ENCODE measurements around the gene RPS6KA5.

Gene RPS6KA5

GRCh38 chr14:90805084-90805391 lies 255.4 kb downstream of the RPS6KA5 start:
- no peak for DNase-seq (ENCODE audit: low read depth)
- no peak overlapping the region for H3K4me3 ChIP-seq (ENCODE audit: control insufficient read depth, low read depth, low read length)
- no peak for TF ChIP-seq CTCF (conservative IDR thresholded peaks at IDR 0.05; ENCODE audit: control insufficient read depth, insufficient read depth, low read depth, low read length)

- no peak for TF ChIP-seq CTCF (conservative IDR thresholded peaks at IDR 0.05; ENCODE audit: control insufficient read depth, insufficient read depth, low read depth, low read length)
- no peak for DNase-seq (ENCODE audit: low read depth)
- H3K4me3 ChIP-seq (ENCODE audit: control insufficient read depth, low read depth, low read length), result no peak overlapping the region
These were observed 256.0 kb downstream of the RPS6KA5 start for GRCh38 chr14:90804292-90805083.

GRCh38 chr14:90803249-90803648 lies 257.2 kb downstream of the RPS6KA5 start:
- no peak for DNase-seq (ENCODE audit: low read depth)
- H3K4me3 ChIP-seq (ENCODE audit: control insufficient read depth, low read depth, low read length), result no peak overlapping the region
- no peak for TF ChIP-seq CTCF (conservative IDR thresholded peaks at IDR 0.05; ENCODE audit: control insufficient read depth, insufficient read depth, low read depth, low read length)

- no peak overlapping the region for H3K4me3 ChIP-seq (ENCODE audit: control insufficient read depth, low read depth, low read length)
- DNase-seq (ENCODE audit: low read depth), result no peak
- TF ChIP-seq CTCF (conservative IDR thresholded peaks at IDR 0.05; ENCODE audit: control insufficient read depth, insufficient read depth, low read depth, low read length), result no peak
These were observed 261.0 kb downstream of the RPS6KA5 start for GRCh38 chr14:90799420-90799819.

- no peak for TF ChIP-seq CTCF (conservative IDR thresholded peaks at IDR 0.05; ENCODE audit: control insufficient read depth, insufficient read depth, low read depth, low read length)
- DNase-seq (ENCODE audit: low read depth), result no peak
- no peak overlapping the region for H3K4me3 ChIP-seq (ENCODE audit: control insufficient read depth, low read depth, low read length)
These were observed 262.5 kb downstream of the RPS6KA5 start for GRCh38 chr14:90797919-90798318.

Measured in fibroblast of mammary gland (primary cell).